Neural cell (in vitro differentiated cells): ENCODE data around the gene SAMD4A. TPM values are rescaled to one million over a fixed set of nuclear protein-coding genes. Genes with fewer than 3 reads are reported as not detected.

Source experiments
- polyA plus RNA-seq: library from polyadenylated mRNA; depleted of rRNA; stranded (reverse); fragments of >200 nt; gene quantifications from 2 replicates; pipeline ENCODE4 v1.2.3, GENCODE V29; 2014

The SAMD4A gene
- polyA plus RNA-seq, 1 donor from 2014 or later, result 1.0 TPM

Other genes starting within 250 kb of the SAMD4A start
- 0.94 and 5.9 TPM in 2 replicates for gene CDKN3, start 170.1 kb upstream of the SAMD4A start, polyA plus RNA-seq
- 125 and 128 TPM in 2 replicates for gene CNIH1, start 125.8 kb upstream of the SAMD4A start, polyA plus RNA-seq
- 98.6 and 208 TPM in 2 replicates for gene GMFB, start 78.1 kb upstream of the SAMD4A start, polyA plus RNA-seq
- 30.0 and 31.0 TPM in 2 replicates for gene CGRRF1, start 57.2 kb upstream of the SAMD4A start, polyA plus RNA-seq